Spinal cord (tissue), 10 donors: ENCODE results near the gene CDH22. TPM values are rescaled to one million over a fixed set of nuclear protein-coding genes. Genes with fewer than 3 reads are reported as not detected.
A peak's percentile ranks its signal among the peaks of the same experiment; 100 is the strongest.

Experiments
- DNase-seq, 6 donors: peaks; one replicate each; pipeline versions ENCODE4 v3.0.0 to v3.0.0-alpha.2; 2013 to 2015; ENCODE audit warnings: low spot score in 6 of 6, low read depth in 4 of 6
- H3K27ac ChIP-seq: one replicate; pipeline ENCODE4 v1.5.1; 2013; ENCODE audit warnings: low read depth, low read length, control low read depth
- H3K27me3 ChIP-seq: one replicate; pipeline ENCODE4 v1.6.1; 2013; ENCODE audit warnings: low read length; ENCODE audit not compliant: control insufficient read depth, insufficient read depth
- H3K36me3 ChIP-seq: one replicate; pipeline ENCODE4 v1.6.1; 2013; ENCODE audit warnings: low read length; ENCODE audit not compliant: control insufficient read depth, insufficient read depth
- H3K4me1 ChIP-seq: one replicate; pipeline ENCODE4 v1.6.1; 2013; ENCODE audit warnings: low read length; ENCODE audit not compliant: control insufficient read depth, insufficient read depth
- H3K4me3 ChIP-seq: one replicate; pipeline ENCODE4 v1.5.1; 2013; ENCODE audit warnings: low read depth, low read length, control low read depth
- H3K9me3 ChIP-seq: one replicate; pipeline ENCODE4 v1.6.1; 2013; ENCODE audit warnings: low read length; ENCODE audit not compliant: control insufficient read depth, insufficient read depth
- WGBS: methylation state at CpG from one replicate; pipeline ENCODE4 v1.1.5; 2013; ENCODE audit warnings: missing lambda C conversion rate; ENCODE audit not compliant: insufficient coverage; 5-methylcytosine and 5-hydroxymethylcytosine counted together
- polyA plus RNA-seq, 2 donors: library from polyadenylated mRNA; unstranded; fragments of 120-200 nt; gene quantifications; one replicate each; pipeline ENCODE4 v1.2.1, GENCODE V29; 2013; ENCODE audit not compliant: insufficient read length in 2 of 2
- total RNA-seq, 2 donors: library from RNA; depleted of rRNA in 1 of 2; stranded (reverse); fragments of 120-200 nt in 1 of 2; fragments of >200 nt in 1 of 2; gene quantifications; one replicate each; pipeline versions ENCODE4 v1.2.3 to v1.2.4, GENCODE V29; 2013 to 2014
- donor health status: healthy.

Gene CDH22
- total and polyA plus RNA-seq, 4 donors, result 1.6 to 13.1 (median 7.5) TPM

DNA sequence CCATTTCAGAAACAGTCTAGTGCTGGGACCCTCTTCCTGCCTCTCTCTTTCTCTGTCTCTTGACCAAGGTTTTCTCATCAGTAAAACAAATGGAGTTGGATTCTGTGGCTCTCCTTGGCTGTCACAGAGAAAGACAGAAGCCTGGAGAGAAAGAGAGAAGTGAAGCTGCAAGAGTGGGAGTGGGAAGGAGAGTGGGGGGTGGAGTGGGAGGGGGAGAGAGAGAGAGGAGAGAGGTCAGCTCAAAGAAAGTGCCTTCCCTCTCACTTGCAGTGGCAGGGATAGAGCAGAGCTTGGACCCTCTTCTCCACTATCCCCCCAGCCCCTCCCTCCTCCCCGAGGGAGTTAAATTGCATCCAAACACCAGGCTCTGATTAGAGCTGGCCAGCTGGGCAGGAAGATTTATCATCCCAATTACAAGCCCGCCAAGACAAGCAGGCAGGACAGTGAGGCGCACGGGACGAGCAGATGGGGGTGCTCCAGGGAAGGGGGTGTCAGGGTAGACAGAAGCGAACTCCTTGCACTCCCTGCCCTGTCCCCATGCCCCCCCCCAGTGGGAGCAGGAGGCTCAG, 115.8 kb downstream of the CDH22 start:
- Histone ChIP-seq H3K27me3 (no peaks in the 10 kb centered on the region), H3K4me3 (no peak overlapping the region), H3K9me3 (no peaks in the 10 kb centered on the region), H3K27ac (no peak overlapping the region), H3K4me1 (peaks cover 15% of the 10 kb centered on the region), H3K36me3 (no peaks in the 10 kb centered on the region)
- DNase-seq, result peak in 2 of 6 donors; percentile 64 to 84
- no CpG with 5 or more reads among the region's 6 CpGs for WGBS

DNA sequence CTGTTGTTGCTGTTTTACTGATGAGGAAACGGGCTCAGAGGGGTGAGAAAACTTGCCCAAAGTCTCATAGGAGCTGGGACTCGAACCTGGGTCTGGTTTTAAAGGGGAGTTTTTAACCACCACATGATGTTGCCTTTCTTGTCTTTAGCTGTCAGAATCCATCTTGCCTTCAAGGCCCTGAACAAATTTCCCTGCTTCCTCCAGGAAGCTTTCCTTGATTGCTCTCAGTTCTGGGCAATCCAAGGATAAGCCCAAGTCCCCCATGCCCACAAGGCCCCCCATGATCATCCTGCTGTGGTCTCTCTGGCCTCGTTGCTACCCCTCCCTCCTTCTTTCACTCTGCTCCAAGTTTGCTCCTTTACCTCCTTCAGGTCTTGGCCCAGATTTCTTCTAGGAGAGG, 116.7 kb downstream of the CDH22 start:
- no peak overlapping the region for H3K27ac ChIP-seq
- peaks cover 15% of the 10 kb centered on the region for H3K4me1 ChIP-seq
- peaks cover under 1% of the 10 kb centered on the region for H3K36me3 ChIP-seq
- no peaks in the 10 kb centered on the region for H3K27me3 ChIP-seq
- no peak overlapping the region for H3K4me3 ChIP-seq
- 63% methylated on average over 2 of the region's 3 CpGs for WGBS
- no peaks in the 10 kb centered on the region for H3K9me3 ChIP-seq
- DNase-seq, result no peak

DNA sequence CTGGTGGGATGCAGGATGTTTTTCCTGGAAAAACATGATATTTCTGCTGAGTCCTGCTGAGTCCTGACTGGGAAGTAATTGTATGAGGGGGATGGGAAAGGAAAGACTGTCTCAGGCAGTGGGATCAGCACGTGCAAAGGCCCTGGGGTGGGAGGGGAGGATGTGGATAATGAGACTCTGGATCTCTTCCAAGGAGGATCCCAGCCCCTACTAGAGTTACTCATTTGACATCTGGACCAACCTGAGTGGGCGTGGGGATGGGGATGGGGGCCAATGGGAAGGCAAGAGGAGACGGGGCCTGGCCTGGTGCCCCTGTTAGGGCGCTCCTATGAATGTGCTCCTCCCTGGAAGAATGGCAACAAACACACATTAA, 117.1 kb downstream of the CDH22 start:
- Histone ChIP-seq H3K4me3 (no peak overlapping the region), H3K27me3 (no peaks in the 10 kb centered on the region), H3K27ac (no peak overlapping the region), H3K9me3 (no peaks in the 10 kb centered on the region), H3K4me1 (peaks cover 15% of the 10 kb centered on the region), H3K36me3 (peaks cover 2% of the 10 kb centered on the region)
- DNase-seq, result no peak
- WGBS, result 83% methylated on average over 1 of the region's 4 CpGs

DNA sequence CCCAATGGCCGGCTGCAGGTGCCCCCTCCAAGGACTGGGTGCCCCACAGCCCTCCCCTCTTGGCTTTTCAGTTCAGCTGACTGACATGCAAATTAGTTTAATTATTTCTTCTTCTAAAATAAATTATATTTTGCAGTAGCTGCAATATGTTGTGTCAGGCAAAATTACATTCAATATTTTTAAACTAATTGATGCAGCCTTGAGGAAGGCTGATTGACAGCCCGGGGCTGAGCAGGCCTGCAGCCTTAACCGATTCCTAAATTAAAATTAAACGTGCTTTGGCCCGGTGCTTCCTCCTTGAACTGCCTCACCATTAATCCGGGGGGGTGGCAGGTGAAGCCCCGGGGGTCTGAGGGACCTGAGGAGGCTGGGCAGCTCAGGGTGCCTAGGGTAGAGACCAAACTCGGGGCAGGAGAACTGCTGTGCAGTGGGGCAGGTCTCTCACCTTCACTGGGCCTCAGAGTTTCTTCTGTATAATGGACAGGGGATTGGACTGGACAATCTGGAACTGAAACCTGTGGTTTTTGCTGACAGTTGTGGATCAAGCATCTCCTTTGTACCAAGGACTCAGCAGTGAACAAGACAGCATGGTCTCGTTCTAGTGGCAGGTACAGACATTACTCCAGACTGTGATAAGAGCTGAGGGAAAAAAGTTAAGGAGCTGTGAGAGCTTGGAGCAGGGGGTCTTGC, 117.7 kb downstream of the CDH22 start:
- Histone ChIP-seq H3K4me3 (no peak overlapping the region), H3K9me3 (no peaks in the 10 kb centered on the region), H3K27ac (no peak overlapping the region), H3K4me1 (peaks cover 15% of the 10 kb centered on the region), H3K27me3 (no peaks in the 10 kb centered on the region), H3K36me3 (peaks cover 2% of the 10 kb centered on the region)
- no peak for DNase-seq
- 77% methylated on average over 5 of the region's 9 CpGs for WGBS

DNA sequence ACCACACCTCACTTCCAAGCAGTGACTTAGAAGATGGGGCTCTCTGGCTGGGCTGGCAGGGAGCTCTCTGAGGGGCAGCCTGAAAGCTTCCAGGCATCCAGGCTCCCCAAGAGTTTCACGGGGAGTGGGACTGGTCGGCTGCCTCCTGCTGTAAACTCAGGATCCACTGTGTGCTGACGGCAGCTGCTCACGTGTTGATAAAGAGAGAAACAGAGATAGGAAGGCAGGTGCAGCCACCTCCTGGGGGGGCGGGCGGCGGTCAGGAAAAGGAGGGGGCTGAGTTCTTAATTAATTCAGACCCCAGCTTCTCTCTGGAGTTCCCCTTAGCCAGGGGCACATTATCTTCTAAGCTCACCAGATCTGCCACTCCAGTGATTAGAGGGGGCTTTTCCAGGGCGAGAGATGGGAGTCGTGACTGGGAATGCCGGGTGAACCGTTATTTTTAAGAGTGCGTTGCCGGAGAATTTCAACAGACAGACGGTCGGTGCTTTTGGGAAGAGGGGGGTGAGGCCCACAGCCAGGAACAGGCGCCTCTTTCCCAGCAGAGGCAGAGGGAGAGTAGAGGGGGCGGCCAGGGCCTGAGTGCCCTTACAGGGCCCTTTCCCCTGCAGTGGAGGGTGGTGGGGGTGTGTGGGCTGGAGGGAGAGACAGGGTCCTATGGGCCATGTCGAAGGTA, 119.3 kb downstream of the CDH22 start:
- H3K27me3 ChIP-seq, result no peaks in the 10 kb centered on the region
- 29% methylated on average over 16 of the region's 18 CpGs for WGBS
- no peak overlapping the region for H3K4me3 ChIP-seq
- H3K9me3 ChIP-seq, result no peaks in the 10 kb centered on the region
- peaks cover 2% of the 10 kb centered on the region for H3K36me3 ChIP-seq
- peaks cover 15% of the 10 kb centered on the region for H3K4me1 ChIP-seq
- peak in 1 of 6 donors; percentile 62 for DNase-seq
- H3K27ac ChIP-seq, result no peak overlapping the region

DNA sequence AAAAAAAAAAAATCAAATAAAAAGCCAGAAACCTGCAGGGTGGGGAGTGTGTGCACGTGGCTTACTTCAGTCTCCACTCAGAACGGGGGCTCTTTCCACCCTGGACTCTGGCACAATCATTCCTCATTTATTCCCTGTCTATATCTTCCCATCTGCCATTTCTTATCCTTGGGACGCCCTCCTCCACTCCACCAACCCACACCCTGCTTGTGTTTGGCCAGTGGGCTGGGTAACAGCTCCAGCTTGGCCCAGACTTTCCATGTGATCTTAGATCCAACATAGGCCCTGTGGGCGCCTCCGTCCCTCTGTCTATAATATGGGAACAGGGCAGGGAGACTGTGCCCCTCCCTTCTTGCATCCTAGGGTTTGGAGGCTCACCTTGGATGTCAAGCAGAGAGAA, 122.1 kb downstream of the CDH22 start:
- 87% methylated on average over 4 of the region's 5 CpGs for WGBS
- no peaks in the 10 kb centered on the region for H3K27me3 ChIP-seq
- H3K4me3 ChIP-seq, result no peak overlapping the region
- DNase-seq, result no peak
- no peaks in the 10 kb centered on the region for H3K9me3 ChIP-seq
- H3K36me3 ChIP-seq, result peaks cover 2% of the 10 kb centered on the region
- peaks cover 16% of the 10 kb centered on the region for H3K4me1 ChIP-seq
- no peak overlapping the region for H3K27ac ChIP-seq

DNA sequence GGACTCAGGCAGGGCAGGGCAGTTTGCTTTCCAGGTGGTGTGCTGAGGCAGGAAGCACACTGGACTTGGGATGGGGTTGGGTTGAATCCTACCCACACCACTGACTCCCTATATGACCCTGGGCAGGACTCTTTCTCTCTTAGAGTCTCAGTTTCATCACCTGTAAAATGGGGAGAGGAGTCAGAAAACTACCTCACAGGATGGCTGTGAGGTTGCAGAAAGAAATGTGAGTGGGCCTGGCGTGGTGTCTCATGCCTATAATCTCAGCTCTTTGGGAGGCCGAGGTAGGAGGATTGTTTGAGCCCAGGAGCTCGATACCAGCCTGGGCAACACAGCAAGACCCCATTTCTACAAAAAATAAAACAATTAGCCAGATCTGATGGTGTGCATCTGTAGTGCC, 122.9 kb downstream of the CDH22 start:
- no peak for DNase-seq
- H3K27ac ChIP-seq, result no peak overlapping the region

DNA sequence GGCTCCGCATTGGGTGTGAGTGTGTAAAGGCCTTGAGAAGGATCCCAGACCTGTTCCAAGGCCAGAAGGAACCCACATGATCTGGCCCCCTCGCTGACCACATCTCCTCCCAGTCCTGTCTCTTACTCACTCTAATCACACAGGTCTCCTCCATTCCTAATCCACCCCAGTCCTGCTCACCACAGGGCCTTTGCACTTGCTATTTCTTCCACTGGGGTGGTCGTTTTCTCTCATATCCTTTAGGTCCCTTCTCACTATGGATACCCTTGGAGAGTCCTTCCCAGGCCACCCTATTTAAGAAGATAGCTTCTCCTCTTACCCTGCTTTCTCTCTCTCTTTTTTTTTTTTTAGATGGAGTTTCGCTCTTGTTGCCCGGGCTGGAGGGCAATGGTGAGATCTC, 124.5 kb downstream of the CDH22 start:
- Histone ChIP-seq H3K36me3 (peaks cover 2% of the 10 kb centered on the region), H3K27ac (no peak overlapping the region), H3K4me3 (no peak overlapping the region), H3K27me3 (no peaks in the 10 kb centered on the region), H3K4me1 (peaks cover 26% of the 10 kb centered on the region), H3K9me3 (no peaks in the 10 kb centered on the region)
- no peak for DNase-seq
- 100% methylated on average over 1 of the region's 5 CpGs for WGBS

More for the DNA sequence above, 122.9 kb downstream of the CDH22 start:
- no peak overlapping the region for H3K4me3 ChIP-seq
- peaks cover 16% of the 10 kb centered on the region for H3K4me1 ChIP-seq
- WGBS, result no CpG with 5 or more reads among the region's 3 CpGs
- H3K9me3 ChIP-seq, result no peaks in the 10 kb centered on the region
- no peaks in the 10 kb centered on the region for H3K27me3 ChIP-seq
- H3K36me3 ChIP-seq, result peaks cover 2% of the 10 kb centered on the region

DNA sequence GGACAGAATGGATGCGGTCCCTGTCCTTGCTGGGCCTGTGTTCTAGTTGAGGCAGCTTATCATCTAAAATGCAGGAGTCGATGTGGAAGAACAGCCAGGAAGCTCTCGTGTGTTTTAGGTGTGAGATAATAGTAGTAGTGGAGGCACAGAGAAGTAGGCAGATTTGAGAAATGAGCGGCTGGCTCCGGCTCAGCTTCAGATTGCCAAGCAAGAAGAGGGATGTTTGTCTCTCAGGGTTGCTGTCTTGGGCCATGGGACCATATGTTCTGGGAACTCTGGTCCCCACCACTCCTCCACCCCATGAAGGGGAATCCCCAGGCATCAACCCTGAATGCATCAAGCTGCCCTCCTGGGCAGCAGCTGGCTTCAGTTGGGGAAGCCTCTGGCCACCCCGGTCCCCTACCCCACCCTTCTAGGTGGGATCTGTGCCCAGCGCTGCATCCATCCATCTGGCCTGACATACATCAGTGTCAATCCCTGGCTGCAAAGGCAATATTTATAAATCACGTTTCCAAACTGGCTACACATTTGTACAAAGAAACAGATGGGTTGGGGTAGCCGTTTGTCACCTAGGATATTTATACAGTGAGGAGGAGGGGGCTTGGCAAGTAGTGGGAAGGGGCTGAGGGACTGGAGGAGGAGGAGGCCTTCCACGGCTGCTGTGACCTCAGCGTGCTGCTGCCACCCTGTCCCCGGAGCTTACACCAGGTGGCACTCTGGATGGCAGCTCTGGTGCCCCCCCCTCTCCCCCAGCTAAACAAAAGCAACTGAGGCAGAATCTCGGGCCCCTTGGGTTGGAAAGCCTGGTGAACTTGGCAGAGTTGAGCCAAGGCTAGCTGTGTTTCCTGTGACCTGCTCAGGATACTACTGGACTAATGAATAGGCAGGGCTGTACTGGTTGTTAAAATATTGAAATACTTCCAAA, 125.8 kb downstream of the CDH22 start:
- Histone ChIP-seq H3K4me3 (no peak overlapping the region), H3K36me3 (peaks cover 6% of the 10 kb centered on the region), H3K4me1 (peaks cover 27% of the 10 kb centered on the region), H3K27ac (no peak overlapping the region), H3K27me3 (no peaks in the 10 kb centered on the region), H3K9me3 (no peaks in the 10 kb centered on the region)
- 40% methylated on average over 7 of the region's 13 CpGs for WGBS
- DNase-seq, result peak in 2 of 6 donors; percentile 80 to 95
